OCI-LY3 (cell line): ENCODE results near the gene CNOT6L.

Experiments used
- EZH2phosphoT487 ChIP-seq: fragments of 200-600 bp; shearing (Covaris generic); IDR thresholded peaks from 2 replicates; pipeline ENCODE4 v1.6.1; 2018; ENCODE audit warnings: antibody characterized with exemption, mixed run types, low read depth
- TF ChIP-seq, protein P1 (sequence below): fragments of 200-600, 300-600 bp; sonication (generic); IDR thresholded peaks from 2 replicates; pipeline ENCODE4 v1.5.1; 2014; ENCODE audit warnings: antibody characterized with exemption, low read length, low read depth

DNA sequence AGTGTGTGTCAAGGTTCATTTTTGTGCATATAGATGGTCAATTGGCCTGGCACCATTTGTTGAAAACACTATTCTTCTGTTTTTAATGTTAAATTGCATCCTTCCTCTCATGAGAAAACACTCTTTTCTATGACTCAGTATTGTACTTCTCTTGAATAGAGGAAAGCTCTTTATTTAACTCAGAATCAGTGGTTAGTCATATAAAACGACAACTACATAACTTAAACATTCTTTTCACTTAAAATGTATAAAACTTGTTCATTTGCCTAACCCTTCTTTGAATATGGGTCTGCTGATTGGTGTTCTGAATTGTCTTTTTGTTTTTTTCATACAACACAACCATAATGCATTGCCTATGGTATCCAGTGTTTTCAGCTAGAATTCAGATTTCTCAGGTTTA, 26.2 kb upstream of the CNOT6L start:
- TF ChIP-seq, protein P1, sequence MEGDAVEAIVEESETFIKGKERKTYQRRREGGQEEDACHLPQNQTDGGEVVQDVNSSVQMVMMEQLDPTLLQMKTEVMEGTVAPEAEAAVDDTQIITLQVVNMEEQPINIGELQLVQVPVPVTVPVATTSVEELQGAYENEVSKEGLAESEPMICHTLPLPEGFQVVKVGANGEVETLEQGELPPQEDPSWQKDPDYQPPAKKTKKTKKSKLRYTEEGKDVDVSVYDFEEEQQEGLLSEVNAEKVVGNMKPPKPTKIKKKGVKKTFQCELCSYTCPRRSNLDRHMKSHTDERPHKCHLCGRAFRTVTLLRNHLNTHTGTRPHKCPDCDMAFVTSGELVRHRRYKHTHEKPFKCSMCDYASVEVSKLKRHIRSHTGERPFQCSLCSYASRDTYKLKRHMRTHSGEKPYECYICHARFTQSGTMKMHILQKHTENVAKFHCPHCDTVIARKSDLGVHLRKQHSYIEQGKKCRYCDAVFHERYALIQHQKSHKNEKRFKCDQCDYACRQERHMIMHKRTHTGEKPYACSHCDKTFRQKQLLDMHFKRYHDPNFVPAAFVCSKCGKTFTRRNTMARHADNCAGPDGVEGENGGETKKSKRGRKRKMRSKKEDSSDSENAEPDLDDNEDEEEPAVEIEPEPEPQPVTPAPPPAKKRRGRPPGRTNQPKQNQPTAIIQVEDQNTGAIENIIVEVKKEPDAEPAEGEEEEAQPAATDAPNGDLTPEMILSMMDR, result no peak
- no peak for TF ChIP-seq EZH2phosphoT487
